ENCODE results near the gene TCEAL4. TPM values are rescaled to one million over a fixed set of nuclear protein-coding genes. Genes with fewer than 3 reads are reported as not detected.

Gene TCEAL4
- 55.1 TPM for total RNA-seq

GRCh38 chrX:103585411-103586313, at the start of gene TCEAL4:
TSS of gene TCEAL4 (plus strand) at chrX:103585515. CDS start at chrX:103586676, 1,161 bp downstream.

GRCh38 chrX:103607364-103608305, 22.3 kb downstream of the TCEAL4 start, which contains the start of gene TCEAL3:
TSS of gene TCEAL3 (plus strand) at chrX:103607963. CDS start at chrX:103609065, 1,102 bp downstream.

GRCh38 chrX:103628386-103629317, 43.3 kb downstream of the TCEAL4 start, which contains the start of gene TCEAL1:
TSS of gene TCEAL1 (plus strand) at chrX:103628975. CDS start at chrX:103629917, 942 bp downstream.

Other genes with a start within 250 kb of the TCEAL4 start
- 29.7 TPM for gene TCEAL9, start 229.0 kb upstream of the TCEAL4 start, total RNA-seq
- 168 TPM for gene BEX3, start 209.0 kb upstream of the TCEAL4 start, total RNA-seq
- 3.4 TPM for gene RAB40A, start 66.0 kb upstream of the TCEAL4 start, total RNA-seq
- 11.3 TPM for gene TCEAL3, start 22.4 kb downstream of the TCEAL4 start, total RNA-seq
- gene TCEAL1, start 43.5 kb downstream of the TCEAL4 start, total RNA-seq = 37.2 TPM
- gene MORF4L2, start 101.2 kb downstream of the TCEAL4 start, total RNA-seq = 230 TPM
- not detected for gene TMEM31, start 125.4 kb downstream of the TCEAL4 start, total RNA-seq
- gene PLP1, start 191.3 kb downstream of the TCEAL4 start, total RNA-seq = 19.4 TPM
- gene RAB9B, start 246.7 kb downstream of the TCEAL4 start, total RNA-seq = 42.9 TPM